Smooth muscle cell (in vitro differentiated cells): Measurements from ENCODE around the gene ADRA2B. TPM values are rescaled to one million over a fixed set of nuclear protein-coding genes. Genes with fewer than 3 reads are reported as not detected.
"Not testable (repeated sequence)": the region's sequence is repeated elsewhere in the genome, so short reads cannot be mapped to it uniquely, and the experiment has no call there.

Source experiments
- DNase-seq: peaks from one replicate; lab custom pipeline; 2025; ENCODE audit not compliant: unreplicated experiment; lab: John Stamatoyannopoulos, UW
- H2AFZ ChIP-seq: fragments of 200-600 bp; sonication (generic); 2 replicates; pipeline ENCODE4 v1.6.0; 2016; ENCODE audit warnings: antibody characterized with exemption, low read depth, mild to moderate bottlenecking
- H3F3A ChIP-seq: fragments of 200-600 bp; sonication (generic); 2 replicates; pipeline ENCODE4 v1.6.0; 2017; ENCODE audit warnings: antibody characterized with exemption, low read depth
- H3K27ac ChIP-seq: fragments of 200-600 bp; sonication (generic); 2 replicates; pipeline ENCODE4 v1.5.1; 2016; ENCODE audit warnings: low read depth, mild to moderate bottlenecking
- H3K27me3 ChIP-seq: fragments of 200-600 bp; sonication (generic); 2 replicates; pipeline ENCODE4 v1.6.1; 2016; ENCODE audit warnings: low read depth, mild to moderate bottlenecking
- H3K36me3 ChIP-seq: fragments of 200-600 bp; sonication (generic); 2 replicates; pipeline ENCODE4 v1.5.1; 2016; ENCODE audit warnings: low read depth
- H3K4me1 ChIP-seq: fragments of 200-600 bp; sonication (generic); 2 replicates; pipeline ENCODE4 v1.5.1; 2016; ENCODE audit warnings: low read depth
- H3K4me2 ChIP-seq: fragments of 200-600 bp; sonication (generic); 2 replicates; pipeline ENCODE4 v1.6.0; 2016; ENCODE audit warnings: mild to moderate bottlenecking
- H3K4me3 ChIP-seq: fragments of 200-600 bp; sonication (generic); 2 replicates; pipeline ENCODE4 v1.5.1; 2016; ENCODE audit warnings: mild to moderate bottlenecking
- H3K79me2 ChIP-seq: fragments of 200-600 bp; sonication (generic); 2 replicates; pipeline ENCODE4 v1.6.0; 2016; ENCODE audit warnings: low read depth, mild to moderate bottlenecking
- H3K9ac ChIP-seq: fragments of 200-600 bp; sonication (generic); 2 replicates; pipeline ENCODE4 v1.6.0; 2016; ENCODE audit warnings: low read depth
- H3K9me3 ChIP-seq: fragments of 200-600 bp; sonication (generic); replicated peaks from 2 replicates; pipeline ENCODE4 v1.5.1; 2016; ENCODE audit warnings: low read depth
- H4K20me1 ChIP-seq: fragments of 200-600 bp; sonication (generic); 2 replicates; pipeline ENCODE4 v1.6.0; 2016; ENCODE audit warnings: low read depth
- WGBS: methylation state at CpG from one replicate; pipeline ENCODE4 v1.1.7; 2016; ENCODE audit warnings: low lambda C conversion rate; 5-methylcytosine and 5-hydroxymethylcytosine counted together
- polyA plus RNA-seq: library from polyadenylated mRNA; unstranded; fragments of >200 nt; fragmentation: Nextera tagmentation; extraction: Ambion mirVana; gene quantifications from 2 replicates; pipeline ENCODE4 v1.2.1, GENCODE V29; 2016
- total RNA-seq: library from RNA; depleted of rRNA; stranded (reverse); fragments of >200 nt; gene quantifications from 2 replicates; pipeline ENCODE4 v1.2.3, GENCODE V29; 2014
- TF ChIP-seq, protein P1 (sequence below): fragments of 200-600 bp; sonication (generic); IDR thresholded peaks from 2 replicates; pipeline ENCODE4 v1.5.1; 2017; ENCODE audit warnings: borderline replicate concordance, mild to moderate bottlenecking, antibody characterized with exemption; ENCODE audit not compliant: insufficient read depth, poor library complexity, severe bottlenecking

ADRA2B gene
- total and polyA plus RNA-seq, 2 experiments from 2014 or later = 0.06 to 1.2 TPM

DNA sequence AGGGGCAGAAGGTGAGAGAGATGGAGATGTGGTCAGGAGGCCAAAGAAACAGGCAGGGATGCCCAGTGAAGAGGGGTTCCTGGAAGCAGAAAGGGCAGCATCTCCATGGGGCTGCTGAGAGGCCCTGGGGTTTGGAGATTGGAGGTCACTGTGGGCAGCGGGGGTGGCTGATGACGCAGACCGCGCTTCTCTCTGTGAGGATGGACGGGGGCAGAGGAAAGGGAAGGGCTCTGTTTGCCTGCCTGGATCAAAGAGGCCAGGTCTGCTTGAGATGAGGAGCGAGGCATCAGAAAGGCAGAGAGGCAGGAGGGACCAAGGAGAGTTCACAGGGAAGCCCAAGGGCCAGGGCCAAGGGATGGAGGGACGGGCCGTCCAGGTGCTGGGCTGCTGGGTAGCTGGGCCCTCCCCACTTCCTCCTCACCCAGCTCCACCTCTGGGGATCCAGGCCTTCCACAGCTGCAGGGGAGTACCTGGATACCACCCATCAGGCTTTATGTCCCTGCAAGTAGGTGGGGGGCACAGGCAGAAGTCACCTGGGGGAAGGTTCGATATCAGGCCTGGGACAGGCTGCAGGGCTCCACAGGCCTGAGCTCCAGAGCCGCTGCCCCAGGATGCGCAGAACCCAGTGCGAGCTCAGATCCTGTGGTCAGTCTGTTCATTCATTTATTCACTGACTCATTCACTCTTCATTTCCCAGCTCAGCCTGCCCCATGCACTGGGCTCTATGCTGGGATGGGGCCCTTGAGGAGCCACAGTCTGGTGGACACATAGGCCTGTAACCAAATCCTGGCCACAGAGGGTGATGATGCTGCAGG, 30.6 kb downstream of the ADRA2B start:
- no peak overlapping the region for H3K4me3 ChIP-seq
- H3K27ac ChIP-seq = no peak overlapping the region
- WGBS = 98% methylated on average over 12 of the region's 12 CpGs
- H3K36me3 ChIP-seq = no peaks in the 10 kb centered on the region
- TF ChIP-seq, protein P1, sequence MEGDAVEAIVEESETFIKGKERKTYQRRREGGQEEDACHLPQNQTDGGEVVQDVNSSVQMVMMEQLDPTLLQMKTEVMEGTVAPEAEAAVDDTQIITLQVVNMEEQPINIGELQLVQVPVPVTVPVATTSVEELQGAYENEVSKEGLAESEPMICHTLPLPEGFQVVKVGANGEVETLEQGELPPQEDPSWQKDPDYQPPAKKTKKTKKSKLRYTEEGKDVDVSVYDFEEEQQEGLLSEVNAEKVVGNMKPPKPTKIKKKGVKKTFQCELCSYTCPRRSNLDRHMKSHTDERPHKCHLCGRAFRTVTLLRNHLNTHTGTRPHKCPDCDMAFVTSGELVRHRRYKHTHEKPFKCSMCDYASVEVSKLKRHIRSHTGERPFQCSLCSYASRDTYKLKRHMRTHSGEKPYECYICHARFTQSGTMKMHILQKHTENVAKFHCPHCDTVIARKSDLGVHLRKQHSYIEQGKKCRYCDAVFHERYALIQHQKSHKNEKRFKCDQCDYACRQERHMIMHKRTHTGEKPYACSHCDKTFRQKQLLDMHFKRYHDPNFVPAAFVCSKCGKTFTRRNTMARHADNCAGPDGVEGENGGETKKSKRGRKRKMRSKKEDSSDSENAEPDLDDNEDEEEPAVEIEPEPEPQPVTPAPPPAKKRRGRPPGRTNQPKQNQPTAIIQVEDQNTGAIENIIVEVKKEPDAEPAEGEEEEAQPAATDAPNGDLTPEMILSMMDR = no peak
- no peaks in the 10 kb centered on the region for H3K79me2 ChIP-seq
- H4K20me1 ChIP-seq = no peaks in the 10 kb centered on the region
- H3K9ac ChIP-seq = no peak overlapping the region
- H3F3A ChIP-seq = no peaks in the 10 kb centered on the region
- no peak overlapping the region for H2AFZ ChIP-seq
- no peaks in the 10 kb centered on the region for H3K9me3 ChIP-seq
- DNase-seq = no peak
- no peaks in the 10 kb centered on the region for H3K4me1 ChIP-seq
- H3K4me2 ChIP-seq = no peak overlapping the region
- H3K27me3 ChIP-seq = no peaks in the 10 kb centered on the region

DNA sequence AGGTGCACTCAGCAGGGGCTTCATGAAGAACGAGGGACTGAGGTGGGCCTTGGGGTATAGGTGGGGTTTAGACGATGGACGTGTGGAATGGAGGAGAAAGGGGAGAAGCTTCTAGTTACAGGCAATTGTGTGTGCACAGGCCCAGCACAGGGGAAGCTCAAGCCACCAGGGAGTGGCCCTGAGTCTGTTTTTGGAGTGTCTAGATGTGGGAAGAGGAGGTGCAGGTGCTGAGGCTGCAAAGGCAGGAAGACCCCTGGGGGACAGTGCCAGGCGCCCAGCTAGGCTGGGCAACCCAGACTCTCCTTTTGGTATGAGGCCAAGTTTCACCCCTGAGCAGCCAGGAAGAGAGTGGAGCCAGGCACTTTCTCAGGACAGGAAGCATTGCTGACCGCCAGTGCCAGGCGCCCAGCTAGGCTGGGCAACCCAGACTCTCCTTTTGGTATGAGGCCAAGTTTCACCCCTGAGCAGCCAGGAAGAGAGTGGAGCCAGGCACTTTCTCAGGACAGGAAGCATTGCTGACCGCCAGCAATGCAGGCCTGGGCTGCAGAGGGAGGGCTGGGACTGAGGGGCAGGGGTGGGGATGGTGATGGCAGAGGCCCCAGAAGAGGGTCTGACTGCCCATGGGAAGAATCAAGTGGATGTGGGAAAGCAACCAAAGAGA, 31.4 kb downstream of the ADRA2B start:
- not testable (repeated sequence) for H3K36me3 ChIP-seq, H3K79me2 ChIP-seq, H3K27me3 ChIP-seq, H3F3A ChIP-seq, H3K9me3 ChIP-seq, H3K27ac ChIP-seq, H2AFZ ChIP-seq, H3K4me2 ChIP-seq, H4K20me1 ChIP-seq, H3K9ac ChIP-seq, H3K4me1 ChIP-seq, DNase-seq, H3K4me3 ChIP-seq
- whole genome bisulfite sequencing = 93% methylated on average over 7 of the region's 7 CpGs

DNA sequence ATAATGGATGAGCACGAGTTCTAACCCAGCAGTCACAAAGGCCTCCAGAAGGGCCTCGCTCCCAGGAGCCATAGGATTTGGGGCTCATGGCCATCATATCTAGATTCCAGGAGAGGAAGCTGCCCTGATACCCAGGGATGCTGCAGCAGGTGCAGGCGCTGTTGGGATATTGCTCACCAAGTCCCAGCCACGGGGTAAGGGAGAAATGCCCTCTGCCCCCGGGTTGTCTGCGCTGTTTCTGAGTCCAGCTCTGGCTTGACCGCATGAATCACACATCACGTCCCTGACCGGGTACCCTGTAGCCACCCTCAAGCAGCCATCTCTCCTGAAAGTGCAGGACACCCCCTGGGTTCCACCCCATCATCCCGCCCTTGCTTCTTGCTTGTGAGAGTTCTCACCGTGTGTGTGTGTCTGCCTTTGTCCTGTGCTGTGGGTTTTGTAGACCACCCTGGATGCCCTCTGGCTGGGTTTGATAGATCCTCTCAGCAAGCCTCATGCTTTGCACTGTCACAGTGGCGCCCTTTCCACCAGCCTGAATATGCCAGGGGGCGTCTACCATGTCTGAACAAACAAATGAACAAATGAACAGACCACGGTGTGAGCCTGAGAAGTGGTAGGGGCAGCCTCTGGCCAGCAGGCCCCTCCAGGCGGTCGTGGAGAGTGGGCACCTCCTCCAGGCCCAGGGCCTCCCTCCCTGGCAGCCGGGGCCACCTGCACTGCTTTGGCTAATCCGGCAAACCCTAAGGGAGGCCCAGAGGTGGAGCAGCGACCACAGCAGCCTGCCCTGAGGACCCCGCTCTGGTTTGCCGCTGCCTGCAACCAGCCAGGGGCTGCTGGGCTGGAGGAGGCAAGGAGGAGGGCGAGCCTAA, 32.1 kb downstream of the ADRA2B start:
- no peak for DNase-seq
- Histone ChIP-seq H3K4me2 (no peak overlapping the region), H4K20me1 (no peaks in the 10 kb centered on the region), H3K9ac (no peak overlapping the region), H3K27ac (no peak overlapping the region), H3K4me3 (no peak overlapping the region), H3K36me3 (no peaks in the 10 kb centered on the region), H2AFZ (no peak overlapping the region), H3F3A (no peaks in the 10 kb centered on the region), H3K4me1 (no peaks in the 10 kb centered on the region), H3K79me2 (no peaks in the 10 kb centered on the region), H3K27me3 (no peaks in the 10 kb centered on the region), H3K9me3 (no peaks in the 10 kb centered on the region)
- TF ChIP-seq, protein P1 = no peak
- WGBS = 90% methylated on average over 22 of the region's 22 CpGs
